A673 (cell line): ENCODE measurements around the gene SLC26A6.

ENCODE experiments used
- CTCF ChIP-seq: fragments of 300-800, 200-600 bp; sonication (generic); conservative IDR thresholded peaks from 2 replicates; pipeline ENCODE4 v1.5.1; 2017; ENCODE audit warnings: low read depth, mild to moderate bottlenecking, antibody characterized with exemption, low read length, moderate library complexity, mixed read lengths
- EZH2 ChIP-seq: fragments of 200-600 bp; sonication (generic); IDR thresholded peaks from 2 replicates; pipeline ENCODE4 v1.6.1; 2017; ENCODE audit warnings: borderline replicate concordance, low read depth, mild to moderate bottlenecking, mixed read lengths, antibody characterized with exemption, low read length; ENCODE audit not compliant: poor library complexity, severe bottlenecking

- TF ChIP-seq CTCF, result no peak
- no peak for TF ChIP-seq EZH2
Observed at GRCh38 chr3:48596676-48597407, 38.4 kb downstream of the SLC26A6 start.
